Thyroid gland (tissue), 4 donors: ENCODE data around the gene HBM. TPM values are rescaled to one million over a fixed set of nuclear protein-coding genes. Genes with fewer than 3 reads are reported as not detected.

Experiments used
- small RNA-seq: library from RNA; depleted of rRNA; stranded (forward); fragments of <200 nt; gene quantifications from one replicate; pipeline ENCODE3, GENCODE V24; 2016
- total RNA-seq, 4 donors: library from RNA; depleted of rRNA; stranded (reverse); fragments of >200 nt; gene quantifications; one replicate each; pipeline ENCODE4 v1.2.3, GENCODE V29; 2016

Gene HBM
- total RNA-seq, 4 donors from 2014 or later: not detected

Small RNAs within 50 kb of the gene (small RNA-seq; reads per million reads assigned to genes)
- not detected for gene RF00019

Other genes with a start within 250 kb of the HBM start
- 1 to 10 TPM; 3.5 to 6.7 (median 4.6) TPM for gene POLR3K, start 112.4 kb upstream of the HBM start, total RNA-seq
- 10 to 100 TPM; 16.1 to 53.6 (median 34.8) TPM for gene SNRNP25, start 112.2 kb upstream of the HBM start, total RNA-seq
- gene RHBDF1, start 93.3 kb upstream of the HBM start, total RNA-seq: 10 to 100 TPM; 20.4 to 35.4 (median 28.4) TPM
- 100 to 1,000 TPM in 2 of 4 donors, 10 to 100 TPM in 2; 75.8 to 150 (median 104) TPM for gene MPG, start 87.8 kb upstream of the HBM start, total RNA-seq
- 10 to 100 TPM; 21.8 to 34.3 (median 26.1) TPM for gene NPRL3, start 27.3 kb upstream of the HBM start, total RNA-seq
- not detected for gene HBZ, start 13.3 kb upstream of the HBM start, total RNA-seq
- 100 to 1,000 TPM in 1 of 4 donors, 10 to 100 TPM in 3; 21.2 to 136 (median 51.3) TPM for gene HBA2, start 6.9 kb downstream of the HBM start, total RNA-seq
- gene HBA1, start 10.7 kb downstream of the HBM start, total RNA-seq: 100 to 1,000 TPM in 1 of 4 donors, 10 to 100 TPM in 1, not detected in 2; 16.5 to 110 TPM
- not detected for gene HBQ1, start 14.5 kb downstream of the HBM start, total RNA-seq
- gene LUC7L, start 63.5 kb downstream of the HBM start, total RNA-seq: 100 to 1,000 TPM in 3 of 4 donors, 10 to 100 TPM in 1; 96.6 to 218 (median 149) TPM
- 100 to 1,000 TPM in 2 of 4 donors, 10 to 100 TPM in 2; 35.3 to 140 (median 107) TPM for gene FAM234A, start 68.8 kb downstream of the HBM start, total RNA-seq
- 1 to 10 TPM in 3 of 4 donors, under 1 TPM in 1; 0.73 to 5.9 (median 3.0) TPM for gene RGS11, start 110.0 kb downstream of the HBM start, total RNA-seq
- not detected for gene ARHGDIG, start 114.6 kb downstream of the HBM start, total RNA-seq
- under 1 TPM in 1 of 4 donors, not detected in 3; 0.81 TPM for gene PDIA2, start 117.2 kb downstream of the HBM start, total RNA-seq
- 10 to 100 TPM; 17.5 to 29.7 (median 26.4) TPM for gene AXIN1, start 186.7 kb downstream of the HBM start, total RNA-seq
- 100 to 1,000 TPM in 1 of 4 donors, 10 to 100 TPM in 3; 39.9 to 106 (median 80.7) TPM for gene MRPL28, start 204.6 kb downstream of the HBM start, total RNA-seq
- 10 to 100 TPM; 31.6 to 83.3 (median 62.2) TPM for gene PGAP6, start 216.0 kb downstream of the HBM start, total RNA-seq
- 10 to 100 TPM; 31.7 to 65.0 (median 59.7) TPM for gene NME4, start 231.2 kb downstream of the HBM start, total RNA-seq
- 10 to 100 TPM in 2 of 4 donors, 1 to 10 TPM in 2; 3.1 to 13.5 (median 9.5) TPM for gene DECR2, start 235.9 kb downstream of the HBM start, total RNA-seq